GM12891 (cell line): ENCODE data around the gene SERPINA9.

Experiments used
- DNase-seq: peaks from one replicate; pipeline ENCODE4 v3.0.0; 2011; ENCODE audit warnings: low spot score; ENCODE audit not compliant: insufficient read length
- FAIRE-seq: peaks from 2 replicates; lab custom pipeline; 2011; peaks lifted over from hg19 to GRCh38; lab: Jason Lieb, UNC
- PAX5 ChIP-seq: IDR thresholded peaks from 2 replicates; pipeline ENCODE4 v1.6.1; 2011; ENCODE audit warnings: low read length, moderate library complexity, mild to moderate bottlenecking; ENCODE audit not compliant: insufficient read depth, severe bottlenecking
- POLR2A ChIP-seq: IDR thresholded peaks from 2 replicates; pipeline ENCODE4 v1.6.1; 2011; ENCODE audit warnings: low read depth, low read length, control low read depth
- POLR2AphosphoS5 ChIP-seq: IDR thresholded peaks from 2 replicates; pipeline ENCODE4 v1.6.1; 2011; ENCODE audit warnings: low read depth, low read length, control low read depth
- POU2F2 ChIP-seq: IDR thresholded peaks from 2 replicates; pipeline ENCODE4 v1.6.1; 2011; ENCODE audit warnings: low read depth, mild to moderate bottlenecking, control low read depth, low read length, moderate library complexity
- SPI1 ChIP-seq: IDR thresholded peaks from 2 replicates; pipeline ENCODE4 v1.6.1; 2011; ENCODE audit warnings: low read depth, low read length, control low read depth
- TAF1 ChIP-seq: IDR thresholded peaks from 2 replicates; pipeline ENCODE4 v1.6.1; 2011; ENCODE audit warnings: low read depth, low read length, control low read depth

The SERPINA9 gene

DNA sequence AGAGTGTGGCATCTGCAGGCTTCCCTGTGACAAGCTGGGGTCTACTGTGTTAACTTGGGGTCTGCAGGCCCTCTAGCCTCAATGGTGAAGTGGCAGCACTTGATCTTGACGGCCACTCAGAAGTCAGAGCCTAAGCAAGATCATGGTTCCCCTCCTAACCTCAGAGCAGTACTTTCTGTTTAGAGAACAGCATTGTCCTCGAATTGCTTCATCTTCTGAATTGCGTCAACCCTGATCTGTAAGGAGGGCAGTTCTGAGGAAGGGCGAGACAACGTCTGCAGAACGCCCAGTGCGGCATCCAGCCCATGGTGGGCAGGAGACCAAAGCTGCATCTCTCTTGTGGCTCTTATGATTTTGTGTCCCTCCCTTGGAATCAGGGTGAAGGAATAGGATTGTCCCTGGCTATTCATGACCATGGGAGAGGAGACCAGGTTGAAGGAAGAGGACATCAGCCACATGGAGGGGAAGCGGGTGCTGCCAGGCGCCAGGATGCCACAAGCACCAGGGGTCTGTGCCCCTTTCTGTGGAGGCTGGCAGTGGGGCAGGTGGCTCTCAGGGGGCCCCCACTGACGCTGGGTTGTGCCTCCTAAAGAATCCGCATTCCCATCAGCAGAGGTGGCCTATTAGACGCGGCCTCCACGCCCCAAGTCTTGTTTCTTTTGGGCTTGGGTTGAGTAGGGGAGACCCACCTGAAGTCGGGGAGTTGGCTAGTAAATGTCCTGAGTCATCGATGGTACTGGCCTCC is 2.2 kb downstream of the SERPINA9 start:
- no peak for DNase-seq
- TF ChIP-seq POU2F2 (no peak), PAX5 (no peak), SPI1 (no peak), POLR2AphosphoS5 (no peak), POLR2A (no peak), TAF1 (no peak)
- no peak for FAIRE-seq

- no peak for FAIRE-seq
- no peak for TF ChIP-seq TAF1
- no peak for TF ChIP-seq PAX5
- TF ChIP-seq POLR2A, result no peak
- TF ChIP-seq SPI1, result no peak
- no peak for TF ChIP-seq POU2F2
- TF ChIP-seq POLR2AphosphoS5, result no peak
- no peak for DNase-seq
These were observed 3.2 kb downstream of the SERPINA9 start for GRCh38 chr14:94472842-94473241.

DNA sequence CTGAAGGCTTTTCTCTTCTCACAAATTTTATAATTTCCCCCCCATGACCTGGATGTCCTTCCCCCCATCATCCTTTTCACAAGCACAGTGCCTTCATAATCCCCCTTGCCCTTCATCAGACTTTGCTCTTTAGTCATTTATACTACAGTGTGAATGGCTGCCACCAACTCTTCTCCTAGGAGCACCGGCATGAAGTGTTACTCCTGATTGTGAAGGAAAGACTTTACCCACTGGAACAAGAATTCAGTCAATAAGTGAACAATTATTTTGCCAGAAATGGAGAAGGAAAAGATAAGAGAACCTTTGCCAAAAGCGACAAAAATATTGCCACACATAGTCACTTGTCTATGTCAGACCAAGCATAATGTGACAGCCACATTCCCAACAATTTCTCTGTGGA is 5.0 kb downstream of the SERPINA9 start:
- DNase-seq (no peak), FAIRE-seq (no peak)
- TF ChIP-seq PAX5 (no peak), POU2F2 (no peak), SPI1 (no peak), POLR2AphosphoS5 (no peak), POLR2A (no peak), TAF1 (no peak)

DNA sequence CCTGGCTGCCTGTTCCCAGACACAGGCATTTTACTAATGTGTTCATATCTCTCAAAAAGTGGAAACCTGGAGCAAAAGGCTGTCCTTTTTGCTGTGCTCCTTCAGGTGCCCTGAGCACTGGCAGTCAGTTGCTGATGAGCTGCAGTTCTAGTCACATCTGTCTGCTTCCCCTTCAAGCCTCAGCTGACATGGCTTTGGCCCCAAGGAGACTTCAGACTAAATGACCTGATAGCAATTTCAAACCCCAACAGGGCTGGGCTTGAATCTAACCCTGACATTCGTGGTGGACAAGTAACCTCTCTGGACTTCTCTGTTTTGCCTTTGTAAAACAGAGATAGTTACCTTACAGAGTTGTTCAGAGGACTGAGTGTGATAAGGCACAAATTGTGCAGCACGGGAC is 5.7 kb downstream of the SERPINA9 start:
- TF ChIP-seq SPI1, result no peak
- no peak for TF ChIP-seq POU2F2
- TF ChIP-seq POLR2AphosphoS5, result no peak
- no peak for TF ChIP-seq PAX5
- TF ChIP-seq TAF1, result no peak
- FAIRE-seq (no peak), DNase-seq (no peak)

DNA sequence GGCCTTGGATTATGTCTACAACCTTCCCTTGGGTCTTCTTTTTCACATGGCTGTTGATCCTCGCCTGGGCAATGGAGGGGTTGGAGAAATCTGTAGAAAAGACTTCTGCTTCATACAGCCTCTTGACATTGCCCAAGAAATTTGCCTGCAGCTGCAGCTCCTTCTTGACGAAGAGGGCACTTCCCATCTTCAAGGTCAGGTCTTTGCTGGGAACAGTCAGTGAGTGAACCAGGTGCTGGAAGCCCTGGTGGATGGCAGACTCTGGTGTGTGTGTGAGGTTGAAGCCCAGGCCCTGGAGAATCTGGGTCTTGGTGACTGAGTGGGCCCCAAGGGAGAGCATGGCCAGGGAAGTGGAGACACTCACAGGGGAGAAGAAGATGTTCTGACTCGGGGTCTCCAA is 6.7 kb downstream of the SERPINA9 start:
- FAIRE-seq (no peak), DNase-seq (no peak)
- TF ChIP-seq SPI1 (no peak), PAX5 (no peak), POLR2A (no peak), TAF1 (no peak), POU2F2 (no peak), POLR2AphosphoS5 (no peak)

DNA sequence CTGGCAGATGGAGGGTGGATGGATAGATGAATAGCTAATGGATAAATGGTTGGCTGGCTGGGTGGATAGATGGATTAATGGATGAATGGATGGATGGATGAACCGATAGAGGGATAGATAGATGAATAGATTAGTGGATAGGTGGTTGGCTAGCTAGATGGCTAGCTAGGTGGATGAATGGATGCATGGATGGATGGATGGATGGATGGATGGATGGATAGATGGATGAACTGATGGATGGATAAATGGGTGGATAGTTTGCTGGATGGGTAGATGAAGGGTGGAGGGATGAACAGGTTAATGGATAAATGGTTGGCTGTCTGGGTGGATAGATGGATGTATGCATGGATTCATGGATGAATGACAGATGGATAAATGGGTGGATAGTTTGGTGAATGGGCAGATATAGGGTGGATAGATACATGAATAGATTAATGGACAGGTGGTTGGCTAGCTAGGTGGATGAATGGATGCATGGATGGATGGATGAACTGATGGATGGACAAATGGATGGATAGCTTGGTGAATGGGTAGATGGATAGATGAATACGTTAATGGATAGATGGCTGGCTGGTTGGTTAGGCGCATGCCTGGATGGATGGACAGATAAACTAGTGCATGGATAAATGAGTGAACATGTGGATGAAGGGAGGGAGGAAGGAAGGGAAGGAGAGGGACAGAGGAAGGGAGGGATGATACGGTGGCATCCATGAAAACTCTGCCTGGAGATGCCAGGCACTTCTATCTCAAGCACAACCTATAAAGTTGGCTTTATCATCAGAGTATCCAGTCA is 8.1 kb downstream of the SERPINA9 start:
- TF ChIP-seq SPI1 (no peak), PAX5 (no peak), TAF1 (no peak), POU2F2 (no peak), POLR2AphosphoS5 (no peak), POLR2A (no peak)
- FAIRE-seq, result no peak

GRCh38 chr14:94466706-94467370 is 9.2 kb downstream of the SERPINA9 start:
- FAIRE-seq (no peak), DNase-seq (no peak)
- TF ChIP-seq TAF1 (no peak), POLR2A (no peak), POLR2AphosphoS5 (no peak), PAX5 (no peak), POU2F2 (no peak)

More for the DNA sequence above, 8.1 kb downstream of the SERPINA9 start:
- DNase-seq, result no peak

DNA sequence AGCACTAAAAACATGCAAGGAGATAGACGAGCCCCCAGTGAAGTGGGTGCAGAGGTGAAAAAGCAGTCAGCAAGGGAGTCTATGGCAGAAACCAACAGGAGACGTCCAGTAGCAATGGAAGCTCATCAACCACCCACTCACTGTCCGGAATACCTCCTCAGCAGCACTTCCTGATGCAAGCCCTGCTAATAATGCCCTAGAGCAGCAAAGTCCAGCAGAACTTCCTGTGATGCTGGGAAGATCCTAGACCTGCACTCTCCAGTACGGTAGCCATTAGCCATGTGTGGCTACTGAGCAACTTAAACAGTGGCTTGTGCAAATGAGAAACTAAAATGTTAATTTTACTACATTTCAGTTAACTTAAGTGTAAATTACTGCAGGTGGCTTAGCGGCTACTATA is 11.0 kb downstream of the SERPINA9 start:
- TF ChIP-seq POU2F2 (no peak), POLR2A (no peak), PAX5 (no peak), TAF1 (no peak), POLR2AphosphoS5 (no peak), SPI1 (no peak)
- DNase-seq (no peak), FAIRE-seq (no peak)

DNA sequence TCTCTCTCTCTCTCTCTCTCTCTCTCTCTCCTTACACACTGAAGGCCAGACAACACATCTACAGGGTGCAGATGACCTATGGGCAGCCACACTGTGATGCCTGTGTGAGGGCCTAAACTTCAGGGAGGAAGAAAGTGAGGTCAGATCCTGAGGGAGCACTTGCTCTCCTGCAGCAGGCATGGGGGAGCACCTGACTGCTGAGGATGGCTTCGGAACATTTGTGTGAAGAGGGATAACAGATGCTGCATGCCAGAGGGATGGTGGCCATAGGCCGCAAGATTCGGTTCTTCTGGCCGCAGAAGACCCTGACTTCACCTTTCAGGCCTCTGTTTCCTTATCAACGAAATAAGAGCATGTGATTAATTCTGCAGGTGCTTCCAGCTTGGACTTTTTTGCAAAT is 11.7 kb downstream of the SERPINA9 start:
- TF ChIP-seq TAF1, result no peak
- no peak for TF ChIP-seq SPI1
- no peak for TF ChIP-seq POU2F2
- TF ChIP-seq POLR2AphosphoS5, result no peak
- TF ChIP-seq POLR2A, result no peak
- no peak for TF ChIP-seq PAX5
- FAIRE-seq (no peak), DNase-seq (no peak)
